Measurements from ENCODE around the gene TM6SF1. TPM values are rescaled to one million over a fixed set of nuclear protein-coding genes. Genes with fewer than 3 reads are reported as not detected.
A peak's percentile ranks its signal among the peaks of the same experiment; 100 is the strongest.

TM6SF1 gene
- total RNA-seq, 1 donor from 2014 or later: 2.6 TPM

- Histone ChIP-seq H3K4me3 (ENCODE audit: low read depth, low read length) (no peak overlapping the region), H3K27me3 (ENCODE audit: control insufficient read depth, insufficient read depth, low read length) (no peaks in the 10 kb centered on the region), H3K36me3 (ENCODE audit: control insufficient read depth, insufficient read depth, low read length) (no peaks in the 10 kb centered on the region)
- FAIRE-seq (peak; percentile 36), DNase-seq (ENCODE audit: low read depth) (no peak)
- no peak for TF ChIP-seq CTCF (IDR thresholded peaks at IDR 0.05; ENCODE audit: insufficient read depth, low read length, severe bottlenecking)
These were observed 9.4 kb upstream of the TM6SF1 start for GRCh38 chr15:83098079-83098478.

GRCh38 chr15:83099290-83099689 is 8.2 kb upstream of the TM6SF1 start:
- no peak for FAIRE-seq
- no peaks in the 10 kb centered on the region for H3K36me3 ChIP-seq (ENCODE audit: control insufficient read depth, insufficient read depth, low read length)
- no peak for TF ChIP-seq CTCF (IDR thresholded peaks at IDR 0.05; ENCODE audit: insufficient read depth, low read length, severe bottlenecking)
- DNase-seq (ENCODE audit: low read depth): no peak
- H3K4me3 ChIP-seq (ENCODE audit: low read depth, low read length): no peak overlapping the region
- H3K27me3 ChIP-seq (ENCODE audit: control insufficient read depth, insufficient read depth, low read length): no peaks in the 10 kb centered on the region

- H3K27me3 ChIP-seq (ENCODE audit: control insufficient read depth, insufficient read depth, low read length): no peaks in the 10 kb centered on the region
- H3K4me3 ChIP-seq (ENCODE audit: low read depth, low read length): no peak overlapping the region
- FAIRE-seq: no peak
- no peaks in the 10 kb centered on the region for H3K36me3 ChIP-seq (ENCODE audit: control insufficient read depth, insufficient read depth, low read length)
- TF ChIP-seq CTCF (IDR thresholded peaks at IDR 0.05; ENCODE audit: insufficient read depth, low read length, severe bottlenecking): no peak
- no peak for DNase-seq (ENCODE audit: low read depth)
These were observed 7.3 kb upstream of the TM6SF1 start for GRCh38 chr15:83100097-83100646.

DNA sequence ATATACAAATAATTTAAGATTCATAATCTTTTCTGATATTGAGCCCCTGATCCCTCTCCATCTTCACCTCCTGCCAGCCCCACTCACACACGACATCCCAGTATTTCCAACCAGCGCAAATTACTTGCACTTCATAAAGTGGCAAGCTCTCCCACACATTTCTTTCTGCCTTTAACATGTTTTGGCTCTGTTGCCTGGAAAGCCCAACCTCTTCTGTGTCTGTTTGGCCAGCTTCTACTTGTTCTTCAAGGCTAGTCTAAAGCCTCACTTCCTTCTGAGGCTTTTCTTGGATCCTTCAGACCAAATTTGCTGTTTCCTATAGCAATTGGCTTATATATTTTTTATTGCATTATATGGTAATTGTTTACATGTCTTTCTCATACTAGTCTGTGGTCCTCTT is 5.1 kb upstream of the TM6SF1 start:
- Histone ChIP-seq H3K4me3 (ENCODE audit: low read depth, low read length) (no peak overlapping the region), H3K36me3 (ENCODE audit: control insufficient read depth, insufficient read depth, low read length) (no peaks in the 10 kb centered on the region), H3K27me3 (ENCODE audit: control insufficient read depth, insufficient read depth, low read length) (no peaks in the 10 kb centered on the region)
- DNase-seq (ENCODE audit: low read depth): no peak
- FAIRE-seq: no peak
- TF ChIP-seq CTCF (IDR thresholded peaks at IDR 0.05; ENCODE audit: insufficient read depth, low read length, severe bottlenecking): no peak

GRCh38 chr15:83104141-83104540 is 3.3 kb upstream of the TM6SF1 start:
- Histone ChIP-seq H3K4me3 (ENCODE audit: low read depth, low read length) (no peak overlapping the region), H3K27me3 (ENCODE audit: control insufficient read depth, insufficient read depth, low read length) (no peaks in the 10 kb centered on the region), H3K36me3 (ENCODE audit: control insufficient read depth, insufficient read depth, low read length) (no peaks in the 10 kb centered on the region)
- no peak for TF ChIP-seq CTCF (IDR thresholded peaks at IDR 0.05; ENCODE audit: insufficient read depth, low read length, severe bottlenecking)
- no peak for DNase-seq (ENCODE audit: low read depth)
- no peak for FAIRE-seq

GRCh38 chr15:83105440-83105839 is 2.0 kb upstream of the TM6SF1 start:
- FAIRE-seq: peak; percentile 76
- no peak for TF ChIP-seq CTCF (IDR thresholded peaks at IDR 0.05; ENCODE audit: insufficient read depth, low read length, severe bottlenecking)
- Histone ChIP-seq H3K4me3 (ENCODE audit: low read depth, low read length) (no peak overlapping the region), H3K27me3 (ENCODE audit: control insufficient read depth, insufficient read depth, low read length) (no peaks in the 10 kb centered on the region), H3K36me3 (ENCODE audit: control insufficient read depth, insufficient read depth, low read length) (no peaks in the 10 kb centered on the region)
- no peak for DNase-seq (ENCODE audit: low read depth)

Data from bronchial epithelial cell (primary cell).